H9 (cell line): ENCODE data around the gene ILDR2. TPM values are rescaled to one million over a fixed set of nuclear protein-coding genes. Genes with fewer than 3 reads are reported as not detected.

Experiments
- DNase-seq: peaks from one replicate; pipeline ENCODE4 v3.0.0-alpha.2; 2017
- H2AFZ ChIP-seq: one replicate; pipeline ENCODE4 v1.6.1; 2013; ENCODE audit warnings: mild to moderate bottlenecking, low read length, control low read depth, moderate library complexity
- H2AK5ac ChIP-seq: 2 replicates; pipeline ENCODE4 v1.6.1; 2013; ENCODE audit warnings: low read length, control low read depth, mixed read lengths; ENCODE audit not compliant: insufficient read length
- H2BK120ac ChIP-seq: one replicate; pipeline ENCODE4 v1.6.1; 2013; ENCODE audit warnings: low read depth, mild to moderate bottlenecking, low read length, control low read depth, inconsistent platforms; ENCODE audit not compliant: poor library complexity, severe bottlenecking
- H2BK12ac ChIP-seq: 2 replicates; pipeline ENCODE4 v1.6.1; 2013; ENCODE audit warnings: low read length, control low read depth, mixed read lengths, low read depth; ENCODE audit not compliant: insufficient read length
- H2BK15ac ChIP-seq: 2 replicates; pipeline ENCODE4 v1.6.1; 2013; ENCODE audit warnings: low read depth, low read length, control low read depth
- H2BK20ac ChIP-seq: one replicate; pipeline ENCODE4 v1.6.1; 2013; ENCODE audit warnings: low read depth, mild to moderate bottlenecking, low read length, control low read depth, inconsistent platforms; ENCODE audit not compliant: poor library complexity, severe bottlenecking
- H2BK5ac ChIP-seq: 2 replicates; pipeline ENCODE4 v1.6.1; 2013; ENCODE audit warnings: low read length, control low read depth, mixed read lengths; ENCODE audit not compliant: insufficient read length
- H3K14ac ChIP-seq: 2 replicates; pipeline ENCODE4 v1.6.1; 2013; ENCODE audit warnings: low read length, control low read depth; ENCODE audit not compliant: insufficient read depth
- H3K18ac ChIP-seq: 2 replicates; pipeline ENCODE4 v1.6.1; 2013; ENCODE audit warnings: low read depth, mild to moderate bottlenecking, mixed read lengths, low read length, control low read depth; ENCODE audit not compliant: insufficient read length
- H3K23ac ChIP-seq: 2 replicates; pipeline ENCODE4 v1.6.1; 2013; ENCODE audit warnings: low read length, control low read depth, mixed read lengths, low read depth; ENCODE audit not compliant: insufficient read length
- H3K23me2 ChIP-seq: 2 replicates; pipeline ENCODE4 v1.6.1; 2013; ENCODE audit warnings: low read depth, mild to moderate bottlenecking, mixed read lengths, low read length, control low read depth; ENCODE audit not compliant: insufficient read length, poor library complexity, severe bottlenecking
- H3K27ac ChIP-seq: 2 replicates; pipeline ENCODE4 v1.5.1; 2013; ENCODE audit warnings: low read length, control low read depth, mixed read lengths, low read depth; ENCODE audit not compliant: insufficient read length
- H3K27me3 ChIP-seq: 2 replicates; pipeline ENCODE4 v1.6.1; 2013; ENCODE audit warnings: low read length, control low read depth, inconsistent platforms; ENCODE audit not compliant: insufficient read depth
- H3K4ac ChIP-seq: 2 replicates; pipeline ENCODE4 v1.6.1; 2013; ENCODE audit warnings: low read depth, mild to moderate bottlenecking, control low read depth, inconsistent platforms, low read length, moderate library complexity
- H3K4me1 ChIP-seq: 2 replicates; pipeline ENCODE4 v1.6.1; 2013; ENCODE audit warnings: low read length, control low read depth, inconsistent platforms; ENCODE audit not compliant: insufficient read depth
- H3K4me2 ChIP-seq: 2 replicates; pipeline ENCODE4 v1.6.1; 2013; ENCODE audit warnings: low read length, control low read depth, mixed read lengths; ENCODE audit not compliant: insufficient read length, insufficient read depth
- H3K56ac ChIP-seq: 2 replicates; pipeline ENCODE4 v1.6.1; 2013; ENCODE audit warnings: low read depth, mild to moderate bottlenecking, mixed read lengths, low read length, control low read depth; ENCODE audit not compliant: insufficient read length
- H3K79me1 ChIP-seq: 2 replicates; pipeline ENCODE4 v1.6.1; 2013; ENCODE audit warnings: low read depth, mild to moderate bottlenecking, moderate library complexity, low read length, control low read depth, inconsistent platforms; ENCODE audit not compliant: insufficient read depth, poor library complexity, severe bottlenecking
- H3K79me2 ChIP-seq: 2 replicates; pipeline ENCODE4 v1.6.1; 2013; ENCODE audit warnings: low read length, control low read depth, inconsistent platforms; ENCODE audit not compliant: insufficient read depth
- H3K9ac ChIP-seq: 2 replicates; pipeline ENCODE4 v1.6.1; 2013; ENCODE audit warnings: low read length, control low read depth, mixed read lengths; ENCODE audit not compliant: insufficient read length; ENCODE audit errors: extremely low read depth
- H3K9me3 ChIP-seq: one replicate; pipeline ENCODE4 v1.6.1; 2013; ENCODE audit warnings: low read depth, low read length, inconsistent platforms; ENCODE audit not compliant: control insufficient read depth
- H3T11ph ChIP-seq: one replicate; pipeline ENCODE4 v1.6.1; 2013; ENCODE audit warnings: mild to moderate bottlenecking, low read length, control low read depth, inconsistent platforms
- H4K20me1 ChIP-seq: one replicate; pipeline ENCODE4 v1.6.1; 2013; ENCODE audit not compliant: control insufficient read depth, insufficient read length, insufficient read depth
- H4K5ac ChIP-seq: 2 replicates; pipeline ENCODE4 v1.6.1; 2013; ENCODE audit warnings: low read depth, mild to moderate bottlenecking, mixed read lengths, low read length, control low read depth; ENCODE audit not compliant: insufficient read length
- H4K8ac ChIP-seq: replicated peaks from 2 replicates; pipeline ENCODE4 v1.6.1; 2013; ENCODE audit warnings: low read length, control low read depth, mixed read lengths, low read depth; ENCODE audit not compliant: insufficient read length
- H4K91ac ChIP-seq: 2 replicates; pipeline ENCODE4 v1.6.1; 2013; ENCODE audit warnings: low read depth, mild to moderate bottlenecking, moderate library complexity, mixed read lengths, low read length, control low read depth; ENCODE audit not compliant: insufficient read length
- H3K27ac Mint-ChIP-seq, 3 experiments: 2 replicates in 2 of 3; 3 replicates in 1 of 3; pipeline ENCODE4 v1.8.0; 2020 to 2021; ENCODE audit warnings: mixed read lengths in 3 of 3, mild to moderate bottlenecking in 1 of 3, moderate library complexity in 1 of 3
- H3K27me3 Mint-ChIP-seq: 2 replicates; pipeline ENCODE4 v1.8.0; 2021; ENCODE audit warnings: low read depth, mild to moderate bottlenecking, moderate library complexity, mixed read lengths
- H3K36me3 Mint-ChIP-seq, 3 experiments: 2 replicates in 2 of 3; 3 replicates in 1 of 3; pipeline ENCODE4 v1.8.0; 2020 to 2021; ENCODE audit warnings: low read depth in 3 of 3, mixed read lengths in 3 of 3; ENCODE audit not compliant: insufficient read depth in 1 of 3
- H3K4me1 Mint-ChIP-seq, 2 experiments: 2 replicates each; pipeline ENCODE4 v1.8.0; 2020; ENCODE audit warnings: mixed read lengths in 2 of 2
- H3K4me3 Mint-ChIP-seq, 2 experiments: 2 replicates in 1 of 2; 3 replicates in 1 of 2; pipeline ENCODE4 v1.8.0; 2020 to 2021; ENCODE audit warnings: mild to moderate bottlenecking in 2 of 2, mixed read lengths in 2 of 2, moderate library complexity in 1 of 2
- H3K9me3 Mint-ChIP-seq, 2 experiments: 2 replicates in 1 of 2; 3 replicates in 1 of 2; pipeline ENCODE4 v1.8.0; 2020; ENCODE audit warnings: mild to moderate bottlenecking in 2 of 2, mixed read lengths in 2 of 2, moderate library complexity in 1 of 2
- WGBS: extraction: QIAGEN DNeasy Blood & Tissue Kit; methylation state at CpG from one replicate; pipeline ENCODE4 v1.1.7; 2013; ENCODE audit warnings: missing lambda C conversion rate, low lambda C conversion rate, mixed read lengths; ENCODE audit not compliant: insufficient read length; ENCODE audit errors: extremely low coverage; 5-methylcytosine and 5-hydroxymethylcytosine counted together
- total RNA-seq: library from RNA; stranded (reverse); gene quantifications from 2 replicates; pipeline ENCODE4 v1.2.1, GENCODE V29; 2021
- TF ChIP-seq, protein P1 (sequence below): fragments of 200-600 bp; sonication (generic); conservative IDR thresholded peaks from 3 replicates; pipeline ENCODE4 v1.8.0; 2021; ENCODE audit warnings: antibody characterized with exemption, mild to moderate bottlenecking

ILDR2 gene
- total RNA-seq, 1 experiment from 2014 or later: 1.1 TPM

DNA sequence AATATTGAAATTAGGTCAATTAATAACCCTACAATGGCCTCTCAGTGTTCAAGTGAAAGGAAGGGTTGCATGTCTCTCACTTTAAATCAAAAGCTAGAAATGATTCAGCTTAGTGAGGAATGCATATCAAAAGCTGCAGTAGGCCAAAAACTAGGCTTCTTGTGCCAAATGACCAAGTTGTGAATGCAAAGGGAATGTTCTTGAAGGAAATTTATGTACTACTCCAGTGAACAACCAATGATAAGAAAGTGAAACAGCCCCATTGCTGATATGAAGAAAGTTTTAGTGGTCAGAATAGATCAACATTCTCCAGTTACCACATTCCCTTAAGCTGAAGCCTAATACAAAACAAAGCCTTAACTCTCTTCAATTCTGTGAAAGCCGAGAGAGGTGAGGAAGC lies 23.7 kb upstream of the ILDR2 start:
- Histone ChIP-seq H3K23me2 (no peaks in the 10 kb centered on the region), H3K4me2 (no peak overlapping the region)
- no peak for DNase-seq

More for the DNA sequence above, 23.7 kb upstream of the ILDR2 start:
- no CpG with 5 or more reads among the region's 1 CpG for WGBS
- Mint-ChIP-seq H3K9me3 (peaks cover 0 to 6% of the 10 kb centered on the region in 2 experiments; a peak in 2 of 5 replicates), H3K4me1 (peaks cover 6 to 7% of the 10 kb centered on the region in 2 experiments; a peak in 3 of 4 replicates), H3K36me3 (peaks cover 0 to 4% (median 1%) of the 10 kb centered on the region in 3 experiments; a peak in 3 of 7 replicates), H3K27ac (no peak overlapping the region), H3K4me3 (no peak overlapping the region), H3K27me3 (no peaks in the 10 kb centered on the region)
- Histone ChIP-seq H4K5ac (no peak overlapping the region), H3K27ac (no peak overlapping the region), H4K20me1 (no peaks in the 10 kb centered on the region), H2AFZ (no peak overlapping the region), H3K4me1 (no peaks in the 10 kb centered on the region), H3K14ac (no peak overlapping the region), H4K91ac (no peak overlapping the region), H2BK5ac (no peak overlapping the region), H2BK120ac (no peak overlapping the region), H3K18ac (no peak overlapping the region), H2AK5ac (no peak overlapping the region), H3K79me1 (no peaks in the 10 kb centered on the region), H2BK20ac (no peak overlapping the region), H2BK12ac (no peak overlapping the region), H3K79me2 (no peaks in the 10 kb centered on the region), H2BK15ac (no peak overlapping the region), H3K27me3 (no peaks in the 10 kb centered on the region), H4K8ac (no peak overlapping the region), H3K9me3 (no peaks in the 10 kb centered on the region), H3T11ph (no peak overlapping the region), H3K23ac (no peak overlapping the region), H3K4ac (no peak overlapping the region), H3K56ac (no peak overlapping the region), H3K9ac (no peak overlapping the region)
- TF ChIP-seq, protein P1, sequence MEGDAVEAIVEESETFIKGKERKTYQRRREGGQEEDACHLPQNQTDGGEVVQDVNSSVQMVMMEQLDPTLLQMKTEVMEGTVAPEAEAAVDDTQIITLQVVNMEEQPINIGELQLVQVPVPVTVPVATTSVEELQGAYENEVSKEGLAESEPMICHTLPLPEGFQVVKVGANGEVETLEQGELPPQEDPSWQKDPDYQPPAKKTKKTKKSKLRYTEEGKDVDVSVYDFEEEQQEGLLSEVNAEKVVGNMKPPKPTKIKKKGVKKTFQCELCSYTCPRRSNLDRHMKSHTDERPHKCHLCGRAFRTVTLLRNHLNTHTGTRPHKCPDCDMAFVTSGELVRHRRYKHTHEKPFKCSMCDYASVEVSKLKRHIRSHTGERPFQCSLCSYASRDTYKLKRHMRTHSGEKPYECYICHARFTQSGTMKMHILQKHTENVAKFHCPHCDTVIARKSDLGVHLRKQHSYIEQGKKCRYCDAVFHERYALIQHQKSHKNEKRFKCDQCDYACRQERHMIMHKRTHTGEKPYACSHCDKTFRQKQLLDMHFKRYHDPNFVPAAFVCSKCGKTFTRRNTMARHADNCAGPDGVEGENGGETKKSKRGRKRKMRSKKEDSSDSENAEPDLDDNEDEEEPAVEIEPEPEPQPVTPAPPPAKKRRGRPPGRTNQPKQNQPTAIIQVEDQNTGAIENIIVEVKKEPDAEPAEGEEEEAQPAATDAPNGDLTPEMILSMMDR: no peak
